SKM-1 (cell line): ENCODE measurements around the gene TNNC2.

Experiments used
- DNase-seq: peaks from one replicate; lab custom pipeline; 2025; ENCODE audit not compliant: unreplicated experiment; lab: John Stamatoyannopoulos, UW

TNNC2 gene

GRCh38 chr20:45782890-45783289, 44.2 kb downstream of the TNNC2 start:
- no peak for DNase-seq

GRCh38 chr20:45781391-45781931, 45.7 kb downstream of the TNNC2 start:
- DNase-seq: no peak

- no peak for DNase-seq
These were observed 47.0 kb downstream of the TNNC2 start for GRCh38 chr20:45780159-45780558.

- no peak for DNase-seq
These were observed 47.8 kb downstream of the TNNC2 start for GRCh38 chr20:45779011-45779915.

GRCh38 chr20:45776931-45777330, 50.2 kb downstream of the TNNC2 start:
- DNase-seq: no peak

GRCh38 chr20:45775411-45775810, 51.7 kb downstream of the TNNC2 start:
- no peak for DNase-seq

GRCh38 chr20:45774945-45775344, 52.2 kb downstream of the TNNC2 start:
- DNase-seq: no peak
